NCI-H446 treated with DMSO at 0.1 percent for 48 hours (cell line): ENCODE results near the gene GGTA1.
"Not testable (repeated sequence)": the region's sequence is repeated elsewhere in the genome, so short reads cannot be mapped to it uniquely, and the experiment has no call there.

Experiments
- DNase-seq: peaks from one replicate; lab custom pipeline; 2025; lab: John Stamatoyannopoulos, UW

Gene GGTA1

GRCh38 chr9:121498487-121499176 lies 1.0 kb downstream of the GGTA1 start:
- DNase-seq = no peak

- DNase-seq = peak; percentile 45
Observed at GRCh38 chr9:121498150-121498486, 1.5 kb downstream of the GGTA1 start.

GRCh38 chr9:121495976-121496375 lies 3.7 kb downstream of the GGTA1 start:
- DNase-seq = no peak

GRCh38 chr9:121494192-121494591 lies 5.5 kb downstream of the GGTA1 start:
- DNase-seq = no peak

GRCh38 chr9:121491111-121491510 lies 8.5 kb downstream of the GGTA1 start:
- no peak for DNase-seq

- no peak for DNase-seq
Observed at GRCh38 chr9:121489344-121489743, 10.3 kb downstream of the GGTA1 start.

GRCh38 chr9:121486043-121486442 lies 13.6 kb downstream of the GGTA1 start:
- DNase-seq = no peak

- no peak for DNase-seq
Observed at GRCh38 chr9:121485623-121486022, 14.0 kb downstream of the GGTA1 start.

GRCh38 chr9:121484651-121485446 lies 14.8 kb downstream of the GGTA1 start:
- DNase-seq = no peak

GRCh38 chr9:121483473-121484031 lies 16.1 kb downstream of the GGTA1 start:
- no peak for DNase-seq

GRCh38 chr9:121483049-121483448 lies 16.6 kb downstream of the GGTA1 start:
- DNase-seq = no peak

- DNase-seq = no peak
Observed at GRCh38 chr9:121478816-121479676, 20.6 kb downstream of the GGTA1 start.

GRCh38 chr9:121476156-121476555 lies 23.5 kb downstream of the GGTA1 start:
- no peak for DNase-seq

GRCh38 chr9:121474231-121474947 lies 25.3 kb downstream of the GGTA1 start:
- DNase-seq = no peak

- DNase-seq = no peak
Observed at GRCh38 chr9:121473229-121473628, 26.4 kb downstream of the GGTA1 start.

GRCh38 chr9:121472446-121472845 lies 27.2 kb downstream of the GGTA1 start:
- DNase-seq = no peak

- no peak for DNase-seq
Observed at GRCh38 chr9:121466142-121466541, 33.5 kb downstream of the GGTA1 start.

GRCh38 chr9:121464968-121465367 lies 34.7 kb downstream of the GGTA1 start:
- DNase-seq = peak; percentile 60

GRCh38 chr9:121463026-121463807 lies 36.4 kb downstream of the GGTA1 start:
- DNase-seq = no peak

- DNase-seq = no peak
Observed at GRCh38 chr9:121459513-121459912, 40.1 kb downstream of the GGTA1 start.

- not testable (repeated sequence) for DNase-seq
Observed at GRCh38 chr9:121458449-121458848, 41.2 kb downstream of the GGTA1 start.
